ENCODE data around the gene EYA2.

DNA sequence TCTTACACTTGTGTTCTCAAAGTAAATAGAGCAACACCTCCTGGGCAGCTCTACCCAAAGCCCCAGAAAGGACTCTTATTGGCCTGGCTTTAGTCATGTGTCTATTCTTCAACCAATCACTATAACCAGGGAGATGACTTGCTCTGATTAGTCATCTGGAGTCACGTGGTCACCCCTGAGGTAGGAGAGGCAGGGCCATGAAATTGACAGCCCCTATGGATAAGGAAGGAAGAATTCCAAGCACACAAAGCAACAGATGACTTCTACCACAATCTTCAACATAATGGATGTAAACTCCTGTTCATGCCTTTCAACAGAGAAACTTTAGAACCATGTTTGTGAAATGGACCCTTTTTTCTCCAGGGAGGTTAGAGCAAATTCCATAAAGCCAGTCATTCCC lies 24.6 kb upstream of the EYA2 start:
- TF ChIP-seq EZH2 (IDR thresholded peaks at IDR 0.05), result no peak
- TF ChIP-seq POLR2AphosphoS5 (IDR thresholded peaks at IDR 0.05; ENCODE audit: borderline replicate concordance, low read depth, low read length), result no peak
- no peak for TF ChIP-seq FOXP2 (optimal IDR thresholded peaks at IDR 0.05; ENCODE audit: control extremely low read depth, extremely low read length, insufficient read depth)

Data from SK-N-MC (cell line).